ENCODE measurements around the gene KIR3DL3.
"Not testable (repeated sequence)": the region's sequence is repeated elsewhere in the genome, so short reads cannot be mapped to it uniquely, and the experiment has no call there.

The KIR3DL3 gene

GRCh38 chr19:54756204-54757110 lies 32.2 kb downstream of the KIR3DL3 start:
- POLR2A ChIA-PET; H3K4me3 ChIP-seq (ENCODE audit: low read depth, low read length); DNase-seq (ENCODE audit: low read depth, low spot score); CTCF ChIA-PET: not testable (repeated sequence)

- POLR2A ChIA-PET; H3K4me3 ChIP-seq (ENCODE audit: low read depth, low read length); DNase-seq (ENCODE audit: low read depth, low spot score); CTCF ChIA-PET: not testable (repeated sequence)
These were observed 34.3 kb downstream of the KIR3DL3 start for GRCh38 chr19:54758577-54758976.

- CTCF ChIA-PET; H3K4me3 ChIP-seq (ENCODE audit: low read depth, low read length); DNase-seq (ENCODE audit: low read depth, low spot score); POLR2A ChIA-PET: not testable (repeated sequence)
These were observed 40.0 kb downstream of the KIR3DL3 start for GRCh38 chr19:54764219-54764618.

- H3K4me3 ChIP-seq (ENCODE audit: low read depth, low read length); CTCF ChIA-PET; DNase-seq (ENCODE audit: low read depth, low spot score); POLR2A ChIA-PET: not testable (repeated sequence)
These were observed 42.2 kb downstream of the KIR3DL3 start for GRCh38 chr19:54766464-54766863.

GRCh38 chr19:54769646-54770045 lies 45.4 kb downstream of the KIR3DL3 start, which contains the start of gene KIR2DL1:
Gene KIR2DL1 (plus strand): TSS chr19:54769793. CDS start chr19:54769851, 58 bp downstream.
- POLR2A ChIA-PET; H3K4me3 ChIP-seq (ENCODE audit: low read depth, low read length); CTCF ChIA-PET; DNase-seq (ENCODE audit: low read depth, low spot score): not testable (repeated sequence)

- CTCF ChIA-PET; H3K4me3 ChIP-seq (ENCODE audit: low read depth, low read length); DNase-seq (ENCODE audit: low read depth, low spot score); POLR2A ChIA-PET: not testable (repeated sequence)
These were observed 46.3 kb downstream of the KIR3DL3 start for GRCh38 chr19:54770511-54770910.

GRCh38 chr19:54771018-54771960 lies 47.0 kb downstream of the KIR3DL3 start:
- POLR2A ChIA-PET, CTCF ChIA-PET: not testable (repeated sequence)

GRCh38 chr19:54772666-54773065 lies 48.4 kb downstream of the KIR3DL3 start:
- CTCF ChIA-PET; DNase-seq (ENCODE audit: low read depth, low spot score); H3K4me3 ChIP-seq (ENCODE audit: low read depth, low read length); POLR2A ChIA-PET: not testable (repeated sequence)

More at GRCh38 chr19:54771018-54771960, 47.0 kb downstream of the KIR3DL3 start:
- H3K4me3 ChIP-seq (ENCODE audit: low read depth, low read length); DNase-seq (ENCODE audit: low read depth, low spot score): not testable (repeated sequence)

GRCh38 chr19:54775095-54775815 lies 51.0 kb downstream of the KIR3DL3 start:
- POLR2A ChIA-PET; DNase-seq (ENCODE audit: low read depth, low spot score); CTCF ChIA-PET; H3K4me3 ChIP-seq (ENCODE audit: low read depth, low read length): not testable (repeated sequence)

- POLR2A ChIA-PET; DNase-seq (ENCODE audit: low read depth, low spot score); CTCF ChIA-PET; H3K4me3 ChIP-seq (ENCODE audit: low read depth, low read length): not testable (repeated sequence)
These were observed 51.6 kb downstream of the KIR3DL3 start for GRCh38 chr19:54775830-54776229.

- DNase-seq (ENCODE audit: low read depth, low spot score); H3K4me3 ChIP-seq (ENCODE audit: low read depth, low read length); POLR2A ChIA-PET; CTCF ChIA-PET: not testable (repeated sequence)
These were observed 53.6 kb downstream of the KIR3DL3 start for GRCh38 chr19:54777851-54778250.

GRCh38 chr19:54778896-54779295 lies 54.7 kb downstream of the KIR3DL3 start:
- POLR2A ChIA-PET; DNase-seq (ENCODE audit: low read depth, low spot score); H3K4me3 ChIP-seq (ENCODE audit: low read depth, low read length); CTCF ChIA-PET: not testable (repeated sequence)

- POLR2A ChIA-PET; H3K4me3 ChIP-seq (ENCODE audit: low read depth, low read length); CTCF ChIA-PET; DNase-seq (ENCODE audit: low read depth, low spot score): not testable (repeated sequence)
These were observed 58.7 kb downstream of the KIR3DL3 start for GRCh38 chr19:54782916-54783315.
